ENCODE data around the gene ADGRL4.

GRCh38 chr1:78843546-78843945 lies 163.0 kb downstream of the ADGRL4 start:
- TF ChIP-seq, protein P1, sequence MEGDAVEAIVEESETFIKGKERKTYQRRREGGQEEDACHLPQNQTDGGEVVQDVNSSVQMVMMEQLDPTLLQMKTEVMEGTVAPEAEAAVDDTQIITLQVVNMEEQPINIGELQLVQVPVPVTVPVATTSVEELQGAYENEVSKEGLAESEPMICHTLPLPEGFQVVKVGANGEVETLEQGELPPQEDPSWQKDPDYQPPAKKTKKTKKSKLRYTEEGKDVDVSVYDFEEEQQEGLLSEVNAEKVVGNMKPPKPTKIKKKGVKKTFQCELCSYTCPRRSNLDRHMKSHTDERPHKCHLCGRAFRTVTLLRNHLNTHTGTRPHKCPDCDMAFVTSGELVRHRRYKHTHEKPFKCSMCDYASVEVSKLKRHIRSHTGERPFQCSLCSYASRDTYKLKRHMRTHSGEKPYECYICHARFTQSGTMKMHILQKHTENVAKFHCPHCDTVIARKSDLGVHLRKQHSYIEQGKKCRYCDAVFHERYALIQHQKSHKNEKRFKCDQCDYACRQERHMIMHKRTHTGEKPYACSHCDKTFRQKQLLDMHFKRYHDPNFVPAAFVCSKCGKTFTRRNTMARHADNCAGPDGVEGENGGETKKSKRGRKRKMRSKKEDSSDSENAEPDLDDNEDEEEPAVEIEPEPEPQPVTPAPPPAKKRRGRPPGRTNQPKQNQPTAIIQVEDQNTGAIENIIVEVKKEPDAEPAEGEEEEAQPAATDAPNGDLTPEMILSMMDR (IDR thresholded peaks at IDR 0.05): no peak
- TF ChIP-seq POLR2A (IDR thresholded peaks at IDR 0.05): no peak

All from thyroid gland (tissue), 4 donors.